HepG2 (cell line): ENCODE data around the gene CFAP92. TPM values are rescaled to one million over a fixed set of nuclear protein-coding genes. Genes with fewer than 3 reads are reported as not detected.

Source experiments
- ATAC-seq: fragments of 200-7000 bp; cut with Tn5 transposase; 3 replicates; pipeline ENCODE4 v1.9.1; 2020; ENCODE audit warnings: mild to moderate bottlenecking, moderate library complexity
- BruUV-seq: library from RNA; stranded (reverse); fragments of 400-500 nt; replicated peaks from 2 replicates; lab custom pipeline; 2021; lab: Mats Ljungman, UMichigan
- CTCF ChIA-PET: fragments of 300-600 bp; formaldehyde crosslinking; extraction: SDS; loops from one replicate; lab custom pipeline; 2021; ENCODE audit warnings: low total read pairs, inconsistent platforms, low intra/inter-chr PET ratio; lab: Yijun Ruan, JAX
- POLR2A ChIA-PET: fragments of 350-600 bp; sonication (Branson Sonifier 250); formaldehyde crosslinking; loops from one replicate; lab custom pipeline; 2020; ENCODE audit warnings: antibody characterized with exemption, inconsistent platforms; lab: Yijun Ruan, JAX
- DNase-seq: peaks from one replicate; pipeline ENCODE4 v3.0.0-alpha.2; 2015; ENCODE audit warnings: low spot score
- FAIRE-seq: peaks from 3 replicates; lab custom pipeline; 2011; peaks lifted over from hg19 to GRCh38; lab: Jason Lieb, UNC
- H2AFZ ChIP-seq: one replicate; pipeline ENCODE4 v1.6.1; 2011; ENCODE audit warnings: low read length, inconsistent platforms
- H3K27ac ChIP-seq: fragments of 300-600 bp; 3 replicates; pipeline ENCODE4 v1.8.0; 2011; ENCODE audit warnings: mixed run types, mild to moderate bottlenecking, mixed read lengths, low read length, inconsistent platforms; ENCODE audit not compliant: insufficient read depth; ENCODE audit errors: extremely low read length
- H3K27me3 ChIP-seq, 2 experiments: fragments of 200-600 bp in 1 of 2; 2 replicates in 1 of 2; 3 replicates in 1 of 2; pipeline versions ENCODE4 v1.6.0 to v1.8.0; 2011; ENCODE audit warnings: low read length in 2 of 2, mild to moderate bottlenecking in 2 of 2, moderate library complexity in 2 of 2, inconsistent platforms in 1 of 2; ENCODE audit not compliant: insufficient read depth in 2 of 2, control insufficient read depth in 1 of 2
- H3K36me3 ChIP-seq, 2 experiments: fragments of 200-600 bp in 1 of 2; replicated peaks in 1 of 2; 2 replicates in 1 of 2; 3 replicates in 1 of 2; pipeline versions ENCODE4 v1.5.1 to v1.8.0; 2011; ENCODE audit warnings: low read length in 2 of 2, inconsistent platforms in 1 of 2; ENCODE audit not compliant: insufficient read depth in 2 of 2, control insufficient read depth in 1 of 2
- H3K4me1 ChIP-seq: 2 replicates; pipeline ENCODE4 v1.5.1; 2012; ENCODE audit warnings: low read length, inconsistent platforms; ENCODE audit not compliant: insufficient read depth
- H3K4me2 ChIP-seq: 2 replicates; pipeline ENCODE4 v1.6.0; 2011; ENCODE audit warnings: low read depth, low read length, inconsistent platforms
- H3K4me3 ChIP-seq, 3 experiments: fragments of 200-600 bp in 1 of 3; sonication (generic), shearing (Covaris generic) in 1 of 3; replicated peaks in 1 of 3; 2 replicates each; pipeline ENCODE4 v1.5.1; 2011 to 2016; ENCODE audit warnings: low read length in 3 of 3, inconsistent platforms in 2 of 3, low read depth in 2 of 3, mild to moderate bottlenecking in 2 of 3, control low read depth in 1 of 3, mixed read lengths in 1 of 3; ENCODE audit not compliant: insufficient read depth in 1 of 3
- H3K79me2 ChIP-seq: one replicate; pipeline ENCODE4 v1.6.1; 2011; ENCODE audit warnings: low read length, inconsistent platforms; ENCODE audit not compliant: insufficient read depth
- H3K9ac ChIP-seq: 2 replicates; pipeline ENCODE4 v1.6.0; 2011; ENCODE audit warnings: mild to moderate bottlenecking, low read depth, low read length, inconsistent platforms; ENCODE audit not compliant: insufficient read depth
- H3K9me3 ChIP-seq: 2 replicates; pipeline ENCODE4 v1.5.1; 2012; ENCODE audit warnings: mild to moderate bottlenecking, low read length
- H4K20me1 ChIP-seq: 2 replicates; pipeline ENCODE4 v1.6.0; 2011; ENCODE audit warnings: inconsistent platforms, mild to moderate bottlenecking, low read length, moderate library complexity; ENCODE audit not compliant: insufficient read depth
- ARNTL ChIP-seq: sonication (generic); formaldehyde crosslinking; IDR thresholded peaks from 2 replicates; pipeline ENCODE4 v1.4.0; 2020; ENCODE audit warnings: mild to moderate bottlenecking, missing genetic modification reagents
- ATRX ChIP-seq: sonication (generic); formaldehyde crosslinking; IDR thresholded peaks from 2 replicates; pipeline ENCODE4 v1.4.0; 2020; ENCODE audit warnings: missing genetic modification reagents, borderline replicate concordance
- CAMTA2 ChIP-seq: sonication (generic); formaldehyde crosslinking; IDR thresholded peaks from 2 replicates; pipeline ENCODE4 v1.4.0; 2020; ENCODE audit warnings: mild to moderate bottlenecking, missing genetic modification reagents, borderline replicate concordance
- FOXC1 ChIP-seq: sonication (generic); formaldehyde crosslinking; IDR thresholded peaks from 2 replicates; pipeline ENCODE4 v1.8.0; 2022; ENCODE audit warnings: mild to moderate bottlenecking, missing genetic modification reagents, borderline replicate concordance
- HDAC1 ChIP-seq: sonication (generic); formaldehyde crosslinking; IDR thresholded peaks from 2 replicates; pipeline ENCODE4 v1.5.1; 2020; ENCODE audit warnings: mild to moderate bottlenecking, missing genetic modification reagents
- MTF2 ChIP-seq: sonication (generic); formaldehyde crosslinking; IDR thresholded peaks from 2 replicates; pipeline ENCODE4 v1.5.0; 2020; ENCODE audit warnings: missing genetic modification reagents, borderline replicate concordance
- POLR2G ChIP-seq: fragments of 200-400 bp; formaldehyde crosslinking; IDR thresholded peaks from 2 replicates; pipeline ENCODE4 v1.6.1; 2018; ENCODE audit warnings: mild to moderate bottlenecking, low read depth, low read length, moderate library complexity
- RBFOX2 ChIP-seq: fragments of 200-400 bp; formaldehyde crosslinking; IDR thresholded peaks from 2 replicates; pipeline ENCODE4 v1.6.1; 2017; ENCODE audit warnings: low read depth, mild to moderate bottlenecking, low read length
- SALL1 ChIP-seq: sonication (generic); formaldehyde crosslinking; IDR thresholded peaks from 2 replicates; pipeline ENCODE4 v1.8.0; 2022; ENCODE audit warnings: mild to moderate bottlenecking, missing genetic modification reagents
- TCF12 ChIP-seq, 2 experiments: fragments of 450-650 bp in 1 of 2; sonication (generic) in 1 of 2; formaldehyde crosslinking in 1 of 2; IDR thresholded peaks; 2 replicates each; pipeline versions ENCODE4 v1.6.1 to v1.8.0; 2017 to 2022; ENCODE audit warnings: antibody characterized with exemption in 1 of 2, mild to moderate bottlenecking in 1 of 2, missing genetic modification reagents in 1 of 2, moderate library complexity in 1 of 2
- TOPORS ChIP-seq: sonication (generic); formaldehyde crosslinking; IDR thresholded peaks from 2 replicates; pipeline ENCODE4 v1.8.0; 2023; ENCODE audit warnings: mild to moderate bottlenecking, missing genetic modification reagents
- ZNF329 ChIP-seq: sonication (generic); formaldehyde crosslinking; IDR thresholded peaks from 2 replicates; pipeline ENCODE4 v1.9.0; 2021; ENCODE audit warnings: low read depth, mild to moderate bottlenecking, missing genetic modification reagents
- ZNF660 ChIP-seq: sonication (generic); formaldehyde crosslinking; IDR thresholded peaks from 2 replicates; pipeline ENCODE4 v1.5.1; 2020; ENCODE audit warnings: mild to moderate bottlenecking, low read depth, missing genetic modification reagents, borderline replicate concordance
- WGBS: methylation state at CpG from one replicate; pipeline ENCODE4 v1.1.6; 2017; ENCODE audit warnings: low lambda C conversion rate; 5-methylcytosine and 5-hydroxymethylcytosine counted together
- in situ Hi-C: cut with HindIII; loops from 2 replicates; pipeline ENCODE4 v1.10.0; 2017; ENCODE audit warnings: low pct_unique_long_range_greater_than_20kb; ENCODE audit not compliant: extremely low pct_ligation_motif_present
- intact Hi-C: fragments of 100-400 bp; cut with micrococcal nuclease; formaldehyde crosslinking; loops from one replicate; pipeline ENCODE4 v1.10.0; 2022; ENCODE audit not compliant: unreplicated experiment
- polyA plus RNA-seq, 8 experiments: library from polyadenylated mRNA; depleted of rRNA in 3 of 8; stranded (reverse) in 7 of 8; unstranded in 1 of 8; fragments of >200 nt; fragmentation: Illumina TruSeq in 4 of 8; extraction: Trizol in 4 of 8; gene quantifications; 2 replicates each; pipeline versions ENCODE4 v1.2.1 to v1.2.3, GENCODE V29; 2011 to 2016; ENCODE audit warnings: low read depth in 4 of 8, missing spikeins in 1 of 8, mixed read lengths in 1 of 8; ENCODE audit not compliant: insufficient read depth in 1 of 8
- total RNA-seq, 5 experiments: library from RNA; depleted of rRNA; stranded (reverse); fragments of >200 nt; fragmentation: Illumina TruSeq; extraction: Trizol; gene quantifications; 2 replicates each; pipeline ENCODE4 v1.2.3, GENCODE V29; 2016; ENCODE audit warnings: low read depth in 1 of 5
- TF ChIP-seq, protein P1 (sequence below): sonication (generic); formaldehyde crosslinking; IDR thresholded peaks from 2 replicates; pipeline ENCODE4 v1.4.0; 2020; ENCODE audit warnings: mild to moderate bottlenecking, missing genetic modification reagents
- TF ChIP-seq, protein P2 (sequence below): sonication (generic); formaldehyde crosslinking; IDR thresholded peaks from 2 replicates; pipeline ENCODE4 v1.5.0; 2020; ENCODE audit warnings: missing genetic modification reagents
- TF ChIP-seq, protein P3 (sequence below): sonication (generic); formaldehyde crosslinking; IDR thresholded peaks from 2 replicates; pipeline ENCODE4 v1.5.0; 2020; ENCODE audit warnings: missing genetic modification reagents
- TF ChIP-seq, protein P4 (sequence below): sonication (generic); formaldehyde crosslinking; IDR thresholded peaks from 2 replicates; pipeline ENCODE4 v1.9.0; 2021; ENCODE audit warnings: missing genetic modification reagents, mild to moderate bottlenecking, borderline replicate concordance
- TF ChIP-seq, protein P5 (sequence below): sonication (generic); formaldehyde crosslinking; IDR thresholded peaks from 2 replicates; pipeline ENCODE4 v1.5.0; 2020; ENCODE audit warnings: mild to moderate bottlenecking, missing genetic modification reagents, moderate library complexity

CFAP92 gene
- total and polyA plus RNA-seq, 2 of the 13 experiments (the other 11 are each of a cell fraction or from before 2014, with no cell fraction given), result 0.18 to 0.46 TPM

DNA sequence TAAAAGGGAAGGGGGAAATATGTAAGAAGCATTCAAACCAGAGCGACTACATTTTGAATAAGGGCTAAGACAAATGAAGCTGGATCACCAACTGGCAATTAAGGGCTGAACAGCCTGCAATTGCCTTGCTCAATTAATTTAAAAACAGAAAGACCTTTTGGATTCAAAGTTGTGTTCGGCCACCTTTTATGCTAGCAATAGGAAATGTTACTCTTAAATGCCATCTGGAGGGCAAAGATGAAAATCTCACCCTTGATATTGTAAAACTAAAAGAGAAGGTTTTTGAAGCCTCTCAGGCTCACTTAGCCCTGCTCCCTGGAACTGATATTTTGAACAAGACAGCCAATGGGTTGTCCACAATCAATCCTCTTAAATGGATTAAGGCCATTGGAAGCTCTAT, 70.3 kb downstream of the CFAP92 start:
- Histone ChIP-seq H3K36me3 (no peaks in the 10 kb centered on the region), H3K79me2 (no peaks in the 10 kb centered on the region), H3K4me2 (no peak overlapping the region), H3K9ac (no peak overlapping the region), H3K4me3 (no peak overlapping the region), H4K20me1 (no peaks in the 10 kb centered on the region), H3K9me3 (no peaks in the 10 kb centered on the region; the same call in 1 of the 2 replicates)
- POLR2A ChIA-PET, result no interaction called here
- in situ Hi-C loops (no loop called here), intact Hi-C loops (no loop called here)
- CTCF ChIA-PET, result no interaction called here
- ATAC-seq (no peak), DNase-seq (no peak)
- TF ChIP-seq FOXC1 (CRISPR knock-in tag), result no peak
- no peak for TF ChIP-seq SALL1 (CRISPR knock-in tag)
- TF ChIP-seq, protein P1, sequence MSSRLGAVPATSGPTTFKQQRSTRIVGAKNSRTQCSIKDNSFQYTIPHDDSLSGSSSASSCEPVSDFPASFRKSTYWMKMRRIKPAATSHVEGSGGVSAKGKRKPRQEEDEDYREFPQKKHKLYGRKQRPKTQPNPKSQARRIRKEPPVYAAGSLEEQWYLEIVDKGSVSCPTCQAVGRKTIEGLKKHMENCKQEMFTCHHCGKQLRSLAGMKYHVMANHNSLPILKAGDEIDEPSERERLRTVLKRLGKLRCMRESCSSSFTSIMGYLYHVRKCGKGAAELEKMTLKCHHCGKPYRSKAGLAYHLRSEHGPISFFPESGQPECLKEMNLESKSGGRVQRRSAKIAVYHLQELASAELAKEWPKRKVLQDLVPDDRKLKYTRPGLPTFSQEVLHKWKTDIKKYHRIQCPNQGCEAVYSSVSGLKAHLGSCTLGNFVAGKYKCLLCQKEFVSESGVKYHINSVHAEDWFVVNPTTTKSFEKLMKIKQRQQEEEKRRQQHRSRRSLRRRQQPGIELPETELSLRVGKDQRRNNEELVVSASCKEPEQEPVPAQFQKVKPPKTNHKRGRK (CRISPR knock-in tag), result no peak
- TF ChIP-seq HDAC1, result no peak
- TF ChIP-seq TCF12 (IDR thresholded peaks at IDR 0.05), result no peak
- no peak for TF ChIP-seq TCF12 (CRISPR knock-in tag; IDR thresholded peaks at IDR 0.05)
- TF ChIP-seq, protein P2, sequence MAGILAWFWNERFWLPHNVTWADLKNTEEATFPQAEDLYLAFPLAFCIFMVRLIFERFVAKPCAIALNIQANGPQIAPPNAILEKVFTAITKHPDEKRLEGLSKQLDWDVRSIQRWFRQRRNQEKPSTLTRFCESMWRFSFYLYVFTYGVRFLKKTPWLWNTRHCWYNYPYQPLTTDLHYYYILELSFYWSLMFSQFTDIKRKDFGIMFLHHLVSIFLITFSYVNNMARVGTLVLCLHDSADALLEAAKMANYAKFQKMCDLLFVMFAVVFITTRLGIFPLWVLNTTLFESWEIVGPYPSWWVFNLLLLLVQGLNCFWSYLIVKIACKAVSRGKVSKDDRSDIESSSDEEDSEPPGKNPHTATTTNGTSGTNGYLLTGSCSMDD (CRISPR knock-in tag), result no peak
- no peak for TF ChIP-seq TOPORS
- no peak for TF ChIP-seq RBFOX2
- TF ChIP-seq, protein P3, sequence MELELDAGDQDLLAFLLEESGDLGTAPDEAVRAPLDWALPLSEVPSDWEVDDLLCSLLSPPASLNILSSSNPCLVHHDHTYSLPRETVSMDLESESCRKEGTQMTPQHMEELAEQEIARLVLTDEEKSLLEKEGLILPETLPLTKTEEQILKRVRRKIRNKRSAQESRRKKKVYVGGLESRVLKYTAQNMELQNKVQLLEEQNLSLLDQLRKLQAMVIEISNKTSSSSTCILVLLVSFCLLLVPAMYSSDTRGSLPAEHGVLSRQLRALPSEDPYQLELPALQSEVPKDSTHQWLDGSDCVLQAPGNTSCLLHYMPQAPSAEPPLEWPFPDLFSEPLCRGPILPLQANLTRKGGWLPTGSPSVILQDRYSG (CRISPR knock-in tag), result no peak
- TF ChIP-seq CAMTA2 (CRISPR knock-in tag), result no peak
- TF ChIP-seq ZNF660 (CRISPR knock-in tag), result no peak
- no peak for TF ChIP-seq POLR2G
- TF ChIP-seq ARNTL (CRISPR knock-in tag), result no peak
- TF ChIP-seq ATRX (CRISPR knock-in tag), result no peak
- no peak for TF ChIP-seq ZNF329 (CRISPR knock-in tag)
- TF ChIP-seq MTF2 (CRISPR knock-in tag), result no peak
- TF ChIP-seq, protein P4, sequence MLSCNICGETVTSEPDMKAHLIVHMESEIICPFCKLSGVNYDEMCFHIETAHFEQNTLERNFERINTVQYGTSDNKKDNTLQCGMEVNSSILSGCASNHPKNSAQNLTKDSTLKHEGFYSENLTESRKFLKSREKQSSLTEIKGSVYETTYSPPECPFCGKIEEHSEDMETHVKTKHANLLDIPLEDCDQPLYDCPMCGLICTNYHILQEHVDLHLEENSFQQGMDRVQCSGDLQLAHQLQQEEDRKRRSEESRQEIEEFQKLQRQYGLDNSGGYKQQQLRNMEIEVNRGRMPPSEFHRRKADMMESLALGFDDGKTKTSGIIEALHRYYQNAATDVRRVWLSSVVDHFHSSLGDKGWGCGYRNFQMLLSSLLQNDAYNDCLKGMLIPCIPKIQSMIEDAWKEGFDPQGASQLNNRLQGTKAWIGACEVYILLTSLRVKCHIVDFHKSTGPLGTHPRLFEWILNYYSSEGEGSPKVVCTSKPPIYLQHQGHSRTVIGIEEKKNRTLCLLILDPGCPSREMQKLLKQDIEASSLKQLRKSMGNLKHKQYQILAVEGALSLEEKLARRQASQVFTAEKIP (CRISPR knock-in tag), result no peak
- TF ChIP-seq, protein P5, sequence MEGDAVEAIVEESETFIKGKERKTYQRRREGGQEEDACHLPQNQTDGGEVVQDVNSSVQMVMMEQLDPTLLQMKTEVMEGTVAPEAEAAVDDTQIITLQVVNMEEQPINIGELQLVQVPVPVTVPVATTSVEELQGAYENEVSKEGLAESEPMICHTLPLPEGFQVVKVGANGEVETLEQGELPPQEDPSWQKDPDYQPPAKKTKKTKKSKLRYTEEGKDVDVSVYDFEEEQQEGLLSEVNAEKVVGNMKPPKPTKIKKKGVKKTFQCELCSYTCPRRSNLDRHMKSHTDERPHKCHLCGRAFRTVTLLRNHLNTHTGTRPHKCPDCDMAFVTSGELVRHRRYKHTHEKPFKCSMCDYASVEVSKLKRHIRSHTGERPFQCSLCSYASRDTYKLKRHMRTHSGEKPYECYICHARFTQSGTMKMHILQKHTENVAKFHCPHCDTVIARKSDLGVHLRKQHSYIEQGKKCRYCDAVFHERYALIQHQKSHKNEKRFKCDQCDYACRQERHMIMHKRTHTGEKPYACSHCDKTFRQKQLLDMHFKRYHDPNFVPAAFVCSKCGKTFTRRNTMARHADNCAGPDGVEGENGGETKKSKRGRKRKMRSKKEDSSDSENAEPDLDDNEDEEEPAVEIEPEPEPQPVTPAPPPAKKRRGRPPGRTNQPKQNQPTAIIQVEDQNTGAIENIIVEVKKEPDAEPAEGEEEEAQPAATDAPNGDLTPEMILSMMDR (CRISPR knock-in tag), result no peak
- TF ChIP-seq, all 625 proteins: peak for 0
- no peak overlapping the region for H2AFZ ChIP-seq
- no peaks in the 10 kb centered on the region for H3K27me3 ChIP-seq
- no TSS peak for BruUV-seq
- peak; percentile 44 for FAIRE-seq
- H3K27ac ChIP-seq, result no peak overlapping the region
- H3K4me1 ChIP-seq, result no peaks in the 10 kb centered on the region
- 93% methylated on average over 2 of the region's 2 CpGs for WGBS
